ENCODE results near the gene GRAP2. TPM values are rescaled to one million over a fixed set of nuclear protein-coding genes. Genes with fewer than 3 reads are reported as not detected.

Gene GRAP2
- total and polyA plus RNA-seq, 2 of the 8 experiments (the other 6 are each of a cell fraction or from before 2014, with no cell fraction given) = 0.08 TPM; not detected in 1

DNA sequence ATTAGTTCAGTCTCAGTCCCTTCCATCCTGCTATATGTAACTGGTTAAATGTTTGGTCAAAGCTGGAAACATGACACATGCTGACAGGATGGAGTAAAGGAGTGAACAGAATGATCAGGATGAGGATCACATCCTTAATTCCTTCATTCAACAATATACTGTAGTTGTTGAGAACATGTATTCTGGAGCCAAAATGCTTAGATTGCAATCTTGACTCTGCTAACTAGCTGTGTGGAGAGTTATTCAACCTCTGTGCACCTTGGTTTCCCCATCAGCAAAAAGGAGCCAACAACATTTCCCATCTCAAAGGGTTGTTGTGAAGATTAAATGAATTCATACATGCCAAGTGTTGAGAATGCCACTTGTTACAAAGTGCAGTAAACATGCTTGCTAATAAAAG, 20.2 kb upstream of the GRAP2 start:
- Histone ChIP-seq H3K79me1 (ENCODE audit: low read depth, low read length) (no peaks in the 10 kb centered on the region), H3K14ac (ENCODE audit: insufficient read length) (no peak overlapping the region), H2BK20ac (ENCODE audit: low read length) (no peak overlapping the region), H3K23ac (ENCODE audit: insufficient read length) (no peak overlapping the region), H2AK5ac (ENCODE audit: low read depth, low read length) (no peak overlapping the region), H4K20me1 (replicated peaks in 1 of 2; ENCODE audit: control insufficient read depth in 1 of 2, insufficient read depth in 2 of 2, low read length in 2 of 2) (no peaks in the 10 kb centered on the region), H3K27me3 (replicated peaks in 1 of 4; ENCODE audit: control insufficient read depth in 3 of 4, extremely low read depth in 1 of 4, insufficient read depth in 3 of 4, low read length in 3 of 4) (no peaks in the 10 kb centered on the region), H4K5ac (ENCODE audit: insufficient read length, low read depth, low read length) (no peak overlapping the region), H3K27ac (ENCODE audit: low read depth, low read length) (no peak overlapping the region), H2AFZ (ENCODE audit: low read length) (no peak overlapping the region), H3K4ac (replicated peaks; ENCODE audit: insufficient read length, low read depth, low read length) (no peak overlapping the region), H4K91ac (replicated peaks; ENCODE audit: insufficient read length, low read length) (no peak overlapping the region), H2BK15ac (ENCODE audit: low read length) (no peak overlapping the region), H3K4me3 (ENCODE audit: extremely low read depth in 1 of 4, insufficient read depth in 2 of 4, low read depth in 3 of 4, low read length in 4 of 4) (no peak overlapping the region), H3K79me2 (ENCODE audit: control insufficient read depth in 1 of 2, insufficient read depth in 2 of 2, low read length in 2 of 2) (no peaks in the 10 kb centered on the region), H3K9ac (replicated peaks in 1 of 4; ENCODE audit: extremely low read depth in 1 of 4, low read depth in 3 of 4, low read length in 3 of 4) (no peak overlapping the region), H3K4me2 (ENCODE audit: insufficient read depth in 1 of 2, low read depth in 2 of 2, low read length in 2 of 2) (no peak overlapping the region), H2BK12ac (ENCODE audit: low read depth, low read length) (no peak overlapping the region), H3K56ac (replicated peaks; ENCODE audit: insufficient read length, low read depth, low read length) (no peak overlapping the region), H3K4me1 (replicated peaks in 1 of 4; ENCODE audit: control insufficient read depth in 3 of 4, insufficient read depth in 4 of 4, low read length in 3 of 4) (no peaks in the 10 kb centered on the region), H4K8ac (ENCODE audit: extremely low read depth, insufficient read depth, low read length) (no peak overlapping the region), H3K23me2 (ENCODE audit: low read depth, low read length) (no peaks in the 10 kb centered on the region), H2BK5ac (ENCODE audit: low read depth, low read length) (no peak overlapping the region), H2BK120ac (replicated peaks; ENCODE audit: low read depth, low read length) (no peak overlapping the region), H3K18ac (ENCODE audit: extremely low read depth, low read length) (no peak overlapping the region), H3K9me3 (ENCODE audit: insufficient read depth in 2 of 2, low read depth in 1 of 2, low read length in 1 of 2) (no peaks in the 10 kb centered on the region), H3K36me3 (ENCODE audit: control insufficient read depth in 2 of 4, insufficient read depth in 4 of 4, low read length in 3 of 4) (no peaks in the 10 kb centered on the region)
- TF ChIP-seq BRCA1 (IDR thresholded peaks at IDR 0.05; ENCODE audit: low read depth, low read length) = no peak
- no peak for TF ChIP-seq SAP30 (IDR thresholded peaks at IDR 0.05; ENCODE audit: insufficient read depth, insufficient replicate concordance, low read length)
- no peak for TF ChIP-seq ASH2L (IDR thresholded peaks at IDR 0.05; ENCODE audit: low read length)
- no peak for TF ChIP-seq CTBP2 (IDR thresholded peaks at IDR 0.05; ENCODE audit: borderline replicate concordance, insufficient read depth, insufficient read length, low read length)
- no peak for TF ChIP-seq CREB1 (IDR thresholded peaks at IDR 0.05)
- no peak for TF ChIP-seq FOSL1 (IDR thresholded peaks at IDR 0.05; ENCODE audit: insufficient read depth, low read depth, low read length)
- no peak for TF ChIP-seq CEBPB (IDR thresholded peaks at IDR 0.05; ENCODE audit: low read depth, low read length)
- no peak for TF ChIP-seq KDM5A (IDR thresholded peaks at IDR 0.05; ENCODE audit: low read length)
- TF ChIP-seq, protein P1, sequence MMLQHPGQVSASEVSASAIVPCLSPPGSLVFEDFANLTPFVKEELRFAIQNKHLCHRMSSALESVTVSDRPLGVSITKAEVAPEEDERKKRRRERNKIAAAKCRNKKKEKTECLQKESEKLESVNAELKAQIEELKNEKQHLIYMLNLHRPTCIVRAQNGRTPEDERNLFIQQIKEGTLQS (IDR thresholded peaks at IDR 0.05; ENCODE audit: insufficient read depth, low read depth, low read length) = no peak
- TF ChIP-seq CBX5 (IDR thresholded peaks at IDR 0.05; ENCODE audit: low read depth, low read length) = no peak
- no peak for TF ChIP-seq SIRT6 (IDR thresholded peaks at IDR 0.05; ENCODE audit: low read length)
- ChIA-PET CTCF (ENCODE audit: partially characterized antibody) (interaction anchor here (1.3 kb wide), 1 partner anchor 144 kb away, joined by 3 read pairs; no protein-coding TSS in a partner anchor), POLR2A (ENCODE audit: partially characterized antibody) (no interaction called here)
- no peak for DNase-seq (ENCODE audit: low read depth in 1 of 2, low spot score in 2 of 2)
- FAIRE-seq = no peak

Data from H1 (cell line).